ENCODE results near the gene DGKQ. TPM values are rescaled to one million over a fixed set of nuclear protein-coding genes. Genes with fewer than 3 reads are reported as not detected.
"Not testable (repeated sequence)": the region's sequence is repeated elsewhere in the genome, so short reads cannot be mapped to it uniquely, and the experiment has no call there.

DGKQ gene
- polyA plus RNA-seq, 3 donors: 6.4 to 7.1 (median 6.6) TPM

DNA sequence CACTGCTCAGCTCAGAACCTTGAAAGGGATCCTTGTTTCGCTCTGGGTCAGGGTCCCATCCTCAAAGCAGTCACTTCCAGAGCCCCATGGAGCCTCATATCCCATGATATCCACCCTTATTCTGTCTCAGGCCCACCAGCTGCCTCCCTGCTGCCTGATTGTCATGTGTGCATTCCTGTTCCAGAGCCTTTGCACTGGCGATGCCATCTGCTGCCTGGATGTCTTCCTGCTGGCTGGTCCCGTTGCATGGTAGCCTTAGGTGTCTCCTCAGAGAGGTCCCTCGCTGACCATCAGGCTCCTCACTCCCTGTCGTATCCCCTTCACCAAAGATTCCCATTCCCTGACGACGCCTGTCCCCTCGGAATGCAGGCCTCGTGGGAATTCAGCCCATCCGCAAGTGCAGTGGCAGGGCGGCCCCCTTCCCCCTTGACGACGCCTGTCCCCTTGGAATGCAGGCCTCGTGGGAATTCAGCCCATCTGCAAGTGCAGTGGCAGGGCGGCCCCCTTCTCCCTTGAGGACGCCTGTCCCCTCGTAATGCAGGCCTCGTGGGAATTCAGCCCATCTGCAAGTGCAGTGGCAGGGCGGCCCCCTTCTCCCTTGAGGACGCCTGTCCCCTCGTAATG, 26.0 kb upstream of the DGKQ start:
- WGBS, 3 donors: 44 to 52% (median 50%) methylated on average over 14 to 17 of the region's 21 CpGs
- not testable (repeated sequence) for H3K27ac ChIP-seq (ENCODE audit: low read depth, low read length)

- 42 to 48% (median 47%) methylated on average over 12 of the region's 12 CpGs for WGBS, 3 donors
- H3K27ac ChIP-seq (ENCODE audit: low read depth, low read length): no peak overlapping the region
These were observed 24.8 kb upstream of the DGKQ start for GRCh38 chr4:998096-998691.

DNA sequence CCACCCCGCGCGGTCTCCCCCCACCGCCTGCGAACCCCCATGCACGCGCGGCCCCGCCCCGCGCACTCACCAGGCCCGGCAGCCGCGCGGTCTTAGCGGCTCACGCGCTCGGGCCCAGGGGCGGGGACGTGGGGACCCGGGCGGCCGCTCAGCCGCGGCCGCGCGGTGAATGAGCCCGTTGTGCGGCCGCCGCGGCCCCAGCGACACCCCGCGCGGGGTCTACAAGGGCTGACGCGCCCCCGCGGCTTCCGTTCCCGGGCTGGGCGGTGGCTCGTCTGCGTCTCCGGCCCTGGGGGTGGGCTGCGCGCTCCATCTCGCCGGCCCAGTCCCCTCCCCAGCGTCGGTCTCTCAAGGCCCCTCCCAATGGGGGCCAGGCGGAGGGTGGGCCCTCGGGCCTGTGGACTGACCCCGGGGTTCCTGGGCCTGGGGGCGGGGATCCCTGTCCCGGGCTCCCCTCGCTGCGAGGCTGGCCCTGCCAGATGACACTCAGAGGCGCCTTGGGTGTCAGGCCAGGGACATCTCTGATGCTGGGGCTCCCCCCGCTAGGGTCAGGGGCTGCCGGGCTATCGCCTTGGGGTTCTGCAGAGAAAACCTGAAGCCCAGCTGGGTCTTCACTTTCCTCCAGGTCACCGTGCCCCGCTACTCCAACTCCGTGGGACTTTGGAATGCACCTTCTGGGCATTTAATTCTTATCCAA, 24.2 kb upstream of the DGKQ start:
- no peak overlapping the region for H3K27ac ChIP-seq (ENCODE audit: low read depth, low read length)
- 2 to 5% (median 2%) methylated on average over 21 to 67 of the region's 68 CpGs for WGBS, 3 donors

GRCh38 chr4:996997-997374, 23.6 kb upstream of the DGKQ start:
- WGBS, 3 donors: 6 to 14% (median 8%) methylated on average over 22 to 25 of the region's 25 CpGs
- H3K27ac ChIP-seq (ENCODE audit: low read depth, low read length): no peak overlapping the region

- no peak overlapping the region for H3K27ac ChIP-seq (ENCODE audit: low read depth, low read length)
- 60 to 83% (median 61%) methylated on average over 13 to 15 of the region's 15 CpGs for WGBS, 3 donors
These were observed 22.9 kb upstream of the DGKQ start for GRCh38 chr4:996030-996996.

GRCh38 chr4:995311-996026, 22.1 kb upstream of the DGKQ start:
- WGBS, 3 donors: 85 to 91% (median 90%) methylated on average over 21 to 23 of the region's 23 CpGs
- H3K27ac ChIP-seq (ENCODE audit: low read depth, low read length): no peak overlapping the region

GRCh38 chr4:993111-994029, 20.0 kb upstream of the DGKQ start, which contains the start of gene SLC26A1:
Gene SLC26A1, minus strand, starts transcription at chr4:993404. Its CDS starts 1,701 bp downstream, at chr4:991703.
- 40 to 91% (median 86%) methylated on average over 37 of the region's 37 CpGs for WGBS, 3 donors
- H3K27ac ChIP-seq (ENCODE audit: low read depth, low read length): no peak within 1 kb of the TSS

GRCh38 chr4:992297-993110, 19.1 kb upstream of the DGKQ start:
- 32 to 69% (median 55%) methylated on average over 25 of the region's 25 CpGs for WGBS, 3 donors
- no peak overlapping the region for H3K27ac ChIP-seq (ENCODE audit: low read depth, low read length)

DNA sequence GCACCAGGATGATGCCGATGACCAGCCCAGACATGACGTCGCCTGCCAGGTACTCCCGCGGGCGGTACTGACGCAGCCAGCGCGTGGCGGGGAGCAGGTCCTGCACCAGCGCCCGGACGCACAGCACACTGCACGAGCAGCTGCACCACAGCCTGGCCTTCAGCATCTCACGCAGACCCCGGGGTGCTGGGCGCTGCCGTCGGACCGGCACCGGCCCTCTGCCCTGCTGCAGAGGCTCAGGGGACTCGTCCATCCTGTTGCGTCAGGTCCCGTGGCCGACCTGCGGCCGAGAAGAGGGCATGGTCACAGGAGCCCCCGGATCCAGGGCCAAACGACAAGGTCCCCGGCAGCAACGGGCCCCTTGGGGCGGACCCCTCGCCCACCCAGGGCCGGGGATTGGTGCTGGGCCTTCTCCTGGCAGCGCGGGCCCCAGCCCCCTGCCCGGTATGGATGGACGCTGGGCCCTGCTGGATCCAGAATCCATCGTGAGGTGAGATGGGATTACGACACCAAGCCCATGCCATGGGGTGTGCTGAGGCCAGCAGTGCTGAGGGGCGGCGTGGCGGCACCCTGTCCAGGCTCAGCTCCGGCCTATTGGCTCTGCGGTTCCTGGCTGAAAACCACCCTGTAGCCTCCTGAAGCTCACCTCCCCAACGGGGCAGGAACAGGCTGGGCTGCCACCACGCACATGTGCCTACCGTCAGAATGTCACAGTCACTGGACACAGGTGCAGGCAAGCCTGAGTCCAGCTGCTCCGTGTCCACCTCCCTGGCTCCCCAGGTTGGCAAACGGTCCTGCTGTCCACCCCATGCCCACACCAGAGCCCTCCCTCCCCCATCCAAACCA, 18.3 kb upstream of the DGKQ start:
- 93 to 94% (median 93%) methylated on average over 44 to 50 of the region's 50 CpGs for WGBS, 3 donors
- H3K27ac ChIP-seq (ENCODE audit: low read depth, low read length): no peak overlapping the region

GRCh38 chr4:990746-991367, 17.5 kb upstream of the DGKQ start:
- H3K27ac ChIP-seq (ENCODE audit: low read depth, low read length): no peak overlapping the region

DNA sequence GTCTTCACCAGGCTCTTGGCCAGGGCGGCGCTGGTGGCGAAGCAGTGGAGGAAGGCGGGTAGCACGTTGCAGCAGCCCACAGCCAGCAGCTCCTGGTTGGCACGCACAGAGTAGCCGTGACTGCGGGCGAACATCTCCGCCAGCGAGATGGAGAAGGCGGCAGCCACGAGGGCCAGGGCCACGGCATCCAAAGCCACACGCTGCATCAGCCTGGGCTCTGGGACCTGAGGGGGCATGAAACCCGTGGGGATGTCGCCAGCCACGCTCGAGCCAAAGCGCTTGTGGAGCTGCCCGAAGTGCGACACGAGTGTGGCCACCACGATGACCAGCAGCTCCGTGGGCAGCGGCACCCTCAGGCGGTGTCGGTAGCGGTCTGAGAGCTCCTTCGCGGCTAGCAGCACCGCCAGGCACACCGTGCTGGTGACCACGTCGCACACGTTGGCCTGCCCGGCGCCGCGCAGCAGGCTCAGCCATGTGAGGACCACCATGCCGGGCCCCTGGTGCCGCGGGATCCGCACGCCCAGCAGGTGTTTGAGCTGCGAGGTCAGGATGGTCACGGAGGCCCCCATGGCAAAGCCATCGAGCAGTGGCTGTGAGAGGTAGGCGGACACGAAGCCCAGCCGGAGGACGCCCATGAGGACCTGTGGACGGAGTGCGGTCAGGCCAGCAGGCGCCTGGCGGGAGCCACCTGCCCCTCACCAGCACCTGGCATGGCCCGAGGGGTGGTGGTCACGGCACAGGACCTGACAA, 16.5 kb upstream of the DGKQ start:
- H3K27ac ChIP-seq (ENCODE audit: low read depth, low read length): no peak overlapping the region
- WGBS, 3 donors: 95 to 96% (median 96%) methylated on average over 56 to 58 of the region's 58 CpGs

More at GRCh38 chr4:990746-991367, 17.5 kb upstream of the DGKQ start:
- WGBS, 3 donors: 91 to 93% (median 92%) methylated on average over 26 of the region's 26 CpGs

DNA sequence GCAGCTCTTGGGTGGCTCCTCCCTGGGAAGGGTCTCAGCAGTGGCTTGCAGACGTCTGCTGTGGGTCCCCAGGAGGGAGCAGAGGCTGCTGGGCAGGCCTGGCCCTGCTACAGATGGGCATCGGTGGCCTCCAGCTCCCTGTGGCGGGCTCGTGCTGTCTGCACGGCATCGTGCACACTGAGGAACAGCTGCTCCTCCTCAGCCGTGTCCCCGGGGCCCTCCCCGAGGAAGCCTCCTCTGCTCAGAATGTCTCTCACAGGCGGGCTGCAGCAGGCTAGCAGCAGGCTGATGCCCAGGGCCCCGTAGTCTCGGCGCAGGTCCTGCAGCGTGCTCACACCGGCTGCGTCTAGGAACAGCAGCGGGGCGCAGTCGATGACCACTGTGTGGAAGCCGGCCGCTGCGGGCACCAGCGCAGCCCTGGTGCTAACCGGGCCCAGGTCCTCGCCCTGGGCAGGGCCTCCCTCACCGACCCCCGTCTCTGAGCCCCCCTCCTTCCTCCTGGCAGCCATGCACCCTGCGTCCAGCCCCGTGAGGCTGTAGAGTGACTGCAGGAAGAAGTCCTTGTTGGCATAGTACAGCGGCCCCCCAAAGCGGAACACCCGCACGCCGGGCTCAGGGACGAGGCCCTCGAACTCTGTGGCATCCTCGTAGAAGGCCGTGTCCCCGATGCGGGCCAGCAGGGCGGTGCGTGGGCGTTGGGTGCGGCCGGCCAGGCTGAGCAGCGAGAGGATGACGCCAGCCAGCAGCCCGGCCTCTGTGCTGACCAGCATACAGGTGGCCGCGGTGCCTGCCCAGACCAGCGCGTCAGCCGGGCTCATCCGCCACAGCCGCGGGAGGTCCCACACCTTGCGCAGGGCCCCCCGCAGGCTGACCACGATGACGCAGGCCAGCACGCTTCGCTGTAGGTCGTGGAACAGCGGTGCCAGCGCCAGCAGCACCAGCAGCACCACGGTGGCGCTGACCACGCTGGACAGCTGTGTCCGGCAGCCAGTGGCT, 15.7 kb upstream of the DGKQ start:
- 91 to 92% (median 92%) methylated on average over 60 to 69 of the region's 69 CpGs for WGBS, 3 donors
- no peak overlapping the region for H3K27ac ChIP-seq (ENCODE audit: low read depth, low read length)

Measured in adipose tissue (tissue), 3 donors.